HG03108 (cell line): ENCODE measurements around the gene LZTR1.

ENCODE experiments used
- ATAC-seq: cut with Tn5 transposase; IDR thresholded peaks from one replicate; pipeline ENCODE4 v1.9.1; 2021; ENCODE audit warnings: moderate library complexity; ENCODE audit not compliant: unreplicated experiment

The LZTR1 gene

DNA sequence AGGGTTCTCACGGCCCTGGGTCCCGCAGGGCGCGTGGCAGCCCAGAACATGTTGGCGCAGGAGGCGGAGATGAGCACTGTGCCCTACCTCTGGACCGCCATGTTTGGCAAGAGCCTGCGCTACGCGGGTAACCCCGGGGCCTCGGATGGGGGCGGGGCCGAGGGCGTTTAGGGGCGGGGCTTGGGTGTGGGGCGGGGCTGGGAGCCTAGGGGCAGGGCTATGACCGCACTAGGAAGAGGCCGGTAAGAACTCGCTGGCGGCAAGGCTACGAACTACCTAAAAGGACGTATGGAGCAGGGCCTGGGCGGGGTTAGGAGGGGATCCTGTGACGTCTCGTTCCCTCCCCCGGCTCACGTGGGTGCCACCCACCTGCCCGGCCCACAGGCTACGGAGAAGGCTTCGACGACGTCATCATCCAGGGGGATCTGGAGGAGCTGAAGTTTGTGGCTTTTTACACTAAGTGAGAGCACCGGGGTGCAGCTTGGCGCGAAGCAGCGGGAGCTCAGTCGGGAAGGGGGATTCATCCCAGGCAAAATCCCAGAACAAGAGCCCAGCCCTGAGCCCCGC is 2.8 kb upstream of the LZTR1 start:
- no peak for ATAC-seq

- no peak for ATAC-seq
Measured at GRCh38 chr22:20979940-20980453, 2.1 kb upstream of the LZTR1 start.

GRCh38 chr22:20980523-20980922 is 1.6 kb upstream of the LZTR1 start:
- ATAC-seq, result no peak

GRCh38 chr22:20980938-20981722 is 967 bp upstream of the LZTR1 start:
- ATAC-seq, result peak; percentile 6

- ATAC-seq, result peak; percentile 6
Measured at GRCh38 chr22:20982563-20982882, 426 bp downstream of the LZTR1 start.

DNA sequence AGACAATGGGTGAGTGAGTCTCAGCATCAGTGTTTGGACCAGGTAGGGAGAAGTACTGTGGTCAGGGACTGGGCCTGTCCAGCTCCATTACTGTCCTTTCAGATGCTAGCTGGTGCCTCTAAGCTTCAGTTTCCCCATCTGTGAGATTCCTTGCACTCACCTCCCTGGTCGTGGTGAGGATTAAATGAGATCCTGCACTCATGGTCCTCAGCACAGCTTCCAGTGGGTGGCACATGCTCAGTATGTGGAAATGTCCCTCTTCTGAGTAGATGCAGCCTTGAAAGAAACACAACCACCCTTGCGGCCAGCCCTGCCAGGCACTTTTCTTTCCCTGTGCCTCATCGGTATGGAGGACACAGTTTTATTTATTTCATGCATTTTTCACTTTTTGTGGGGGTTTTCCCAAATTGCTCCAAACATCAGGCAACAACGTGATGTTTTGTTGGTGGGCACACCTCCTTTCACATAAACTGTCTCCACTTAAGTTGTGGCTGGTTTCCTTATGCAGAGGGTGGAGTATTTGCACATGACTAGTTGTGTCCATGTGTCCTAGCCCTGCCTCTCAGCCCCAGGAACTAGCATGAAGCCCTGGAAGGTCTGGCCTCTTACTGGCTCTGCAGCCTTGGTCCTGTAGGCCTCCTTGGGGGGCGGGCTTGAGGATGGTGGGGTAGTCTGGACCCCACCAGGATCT is 1.1 kb downstream of the LZTR1 start:
- ATAC-seq, result no peak

DNA sequence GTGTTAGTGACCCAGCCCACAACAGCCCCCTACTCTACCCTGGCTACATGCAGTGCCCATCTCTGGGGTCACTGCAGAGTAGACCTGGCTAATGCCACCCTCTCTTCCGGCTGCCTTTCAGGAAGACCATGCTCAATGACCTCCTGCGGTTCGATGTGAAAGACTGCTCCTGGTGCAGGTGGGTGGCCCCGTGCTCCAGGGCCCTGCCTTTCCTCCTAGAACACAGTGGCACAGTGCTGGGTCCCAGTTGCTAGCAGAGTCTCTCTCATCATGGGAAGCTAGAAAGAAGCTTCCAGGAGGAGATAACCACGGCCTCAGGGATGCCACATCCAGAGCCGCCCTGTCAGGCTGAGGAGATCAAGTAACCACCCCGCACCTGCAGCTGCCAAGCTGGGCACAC is 3.6 kb downstream of the LZTR1 start:
- ATAC-seq, result no peak

DNA sequence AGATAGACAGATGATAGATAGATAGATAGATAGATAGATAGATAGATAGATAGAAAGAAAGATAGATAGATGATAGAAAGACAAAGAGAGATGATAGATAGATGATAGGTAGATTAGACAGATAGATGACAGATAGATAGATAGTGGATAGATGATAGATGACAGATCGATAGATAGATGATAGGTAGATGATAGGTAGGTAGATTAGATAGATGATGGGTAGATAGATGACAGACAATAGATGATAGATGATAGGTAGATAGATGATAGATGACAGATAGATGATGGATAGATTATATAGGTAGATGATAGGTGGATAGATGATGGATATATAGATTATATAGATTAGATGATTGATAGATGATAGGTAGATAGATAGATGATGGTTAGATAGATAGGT is 4.3 kb downstream of the LZTR1 start:
- ATAC-seq, result no peak

DNA sequence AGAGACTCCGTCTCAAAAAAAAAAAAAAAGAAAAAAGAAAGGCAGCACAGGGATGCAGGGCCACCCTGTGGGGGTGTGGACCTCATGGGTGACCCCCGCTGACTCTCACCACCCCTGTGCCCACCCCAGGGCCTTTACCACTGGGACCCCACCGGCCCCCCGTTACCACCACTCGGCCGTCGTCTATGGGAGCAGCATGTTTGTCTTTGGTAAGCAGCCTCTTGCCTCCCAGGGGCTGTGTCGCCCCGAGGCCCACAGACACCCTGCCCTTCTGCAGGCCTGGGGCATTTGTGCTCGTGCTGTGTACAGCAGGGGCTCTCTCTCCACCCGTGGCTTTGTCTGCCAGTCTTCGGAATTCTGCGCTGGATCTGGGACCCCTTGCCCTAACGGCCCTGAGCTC is 5.3 kb downstream of the LZTR1 start:
- ATAC-seq, result no peak

DNA sequence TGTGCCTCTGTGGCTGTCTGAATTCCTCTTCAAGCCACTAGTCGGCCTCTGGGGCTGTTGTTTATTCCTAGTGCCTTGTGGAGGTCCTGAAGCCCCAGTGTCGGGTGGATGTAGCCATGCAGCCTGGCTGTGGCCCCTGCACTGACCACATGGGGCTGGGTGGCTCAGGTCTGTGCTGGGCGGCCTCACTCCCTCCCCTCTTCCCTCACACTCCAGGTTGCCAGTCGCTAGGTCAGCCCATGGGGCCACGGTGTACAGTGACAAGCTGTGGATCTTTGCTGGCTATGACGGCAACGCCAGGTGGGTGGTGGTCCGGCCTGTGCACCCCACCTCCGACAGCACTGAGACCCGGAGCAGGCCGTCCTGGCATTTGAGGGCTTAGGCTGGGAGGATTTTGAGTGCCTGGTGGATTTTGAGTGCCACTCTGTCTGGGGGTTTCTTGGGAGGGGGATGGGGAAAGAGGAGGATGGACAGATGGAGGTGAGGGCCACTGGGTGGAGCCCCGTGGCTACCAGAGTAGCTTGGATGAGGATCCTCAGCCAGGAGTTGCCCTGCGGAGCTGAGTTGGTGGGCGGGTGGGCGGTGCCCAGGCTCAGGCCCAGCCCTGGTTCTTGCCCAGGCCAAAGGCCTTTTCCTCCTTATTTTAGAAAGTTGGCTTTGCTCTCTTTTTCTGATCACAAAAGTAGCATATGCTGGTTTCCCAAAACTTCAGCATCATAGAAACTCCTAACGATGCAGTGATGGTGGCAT is 6.7 kb downstream of the LZTR1 start:
- no peak for ATAC-seq

GRCh38 chr22:20989323-20990138 is 7.4 kb downstream of the LZTR1 start:
- no peak for ATAC-seq

- ATAC-seq, result no peak
Measured at GRCh38 chr22:20990184-20991180, 8.4 kb downstream of the LZTR1 start.

- ATAC-seq, result no peak
Measured at GRCh38 chr22:20991252-20992055, 9.4 kb downstream of the LZTR1 start.

DNA sequence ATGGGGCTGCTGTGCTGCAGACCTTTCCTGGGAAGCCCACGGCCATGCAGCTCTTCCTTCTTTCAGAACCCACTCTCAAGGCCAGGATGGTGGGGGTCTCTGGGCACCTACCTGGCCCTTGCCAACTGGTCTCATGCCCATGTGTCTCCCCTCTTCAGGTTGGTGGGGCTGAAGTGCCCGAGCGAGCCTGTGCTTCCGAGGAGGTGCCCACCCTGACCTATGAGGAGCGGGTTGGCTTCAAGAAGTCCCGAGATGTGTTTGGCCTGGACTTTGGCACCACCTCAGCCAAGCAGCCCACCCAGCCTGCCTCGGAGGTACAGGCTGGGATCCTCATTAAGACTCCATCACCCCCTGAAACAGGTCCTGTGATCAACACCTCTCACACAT is 10.0 kb downstream of the LZTR1 start:
- no peak for ATAC-seq

DNA sequence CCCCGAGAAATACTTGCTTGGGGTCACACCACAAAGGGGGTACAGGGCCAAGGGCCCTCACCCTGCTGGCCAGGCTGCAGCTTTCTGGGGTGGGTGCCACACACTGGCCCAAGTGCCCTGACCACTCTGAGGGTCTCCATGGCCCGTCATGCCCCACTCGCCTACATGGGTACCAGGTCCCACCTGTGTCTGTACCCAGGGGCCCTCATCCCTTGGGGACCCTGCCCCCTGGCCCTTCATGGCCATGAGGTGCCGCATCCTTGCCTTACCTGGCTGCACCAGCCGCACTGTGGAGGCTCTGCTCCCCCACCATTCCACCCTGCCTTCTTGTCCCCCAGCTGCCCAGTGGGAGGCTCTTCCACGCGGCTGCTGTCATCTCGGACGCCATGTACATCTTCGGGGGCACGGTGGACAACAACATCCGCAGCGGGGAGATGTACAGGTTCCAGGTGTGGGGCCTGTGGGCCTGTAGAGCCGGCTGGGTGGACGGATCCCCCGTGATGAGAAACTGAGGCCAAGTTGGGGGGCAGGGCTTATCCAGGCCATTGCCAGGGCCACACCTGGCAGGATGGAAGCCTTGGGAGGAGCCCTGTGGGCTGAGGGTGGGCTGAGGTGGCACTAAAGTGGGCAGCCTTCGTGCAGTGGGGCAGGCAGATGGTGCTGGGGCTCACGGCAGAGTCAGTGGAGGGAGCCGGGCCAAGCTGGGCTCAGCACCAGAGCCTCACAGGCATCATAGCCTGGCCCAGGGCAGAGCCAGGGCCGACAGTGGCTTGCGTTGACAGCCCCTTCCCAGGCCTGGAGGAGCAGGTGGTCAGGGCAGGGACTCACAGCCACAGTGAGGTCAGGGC is 10.6 kb downstream of the LZTR1 start:
- no peak for ATAC-seq

DNA sequence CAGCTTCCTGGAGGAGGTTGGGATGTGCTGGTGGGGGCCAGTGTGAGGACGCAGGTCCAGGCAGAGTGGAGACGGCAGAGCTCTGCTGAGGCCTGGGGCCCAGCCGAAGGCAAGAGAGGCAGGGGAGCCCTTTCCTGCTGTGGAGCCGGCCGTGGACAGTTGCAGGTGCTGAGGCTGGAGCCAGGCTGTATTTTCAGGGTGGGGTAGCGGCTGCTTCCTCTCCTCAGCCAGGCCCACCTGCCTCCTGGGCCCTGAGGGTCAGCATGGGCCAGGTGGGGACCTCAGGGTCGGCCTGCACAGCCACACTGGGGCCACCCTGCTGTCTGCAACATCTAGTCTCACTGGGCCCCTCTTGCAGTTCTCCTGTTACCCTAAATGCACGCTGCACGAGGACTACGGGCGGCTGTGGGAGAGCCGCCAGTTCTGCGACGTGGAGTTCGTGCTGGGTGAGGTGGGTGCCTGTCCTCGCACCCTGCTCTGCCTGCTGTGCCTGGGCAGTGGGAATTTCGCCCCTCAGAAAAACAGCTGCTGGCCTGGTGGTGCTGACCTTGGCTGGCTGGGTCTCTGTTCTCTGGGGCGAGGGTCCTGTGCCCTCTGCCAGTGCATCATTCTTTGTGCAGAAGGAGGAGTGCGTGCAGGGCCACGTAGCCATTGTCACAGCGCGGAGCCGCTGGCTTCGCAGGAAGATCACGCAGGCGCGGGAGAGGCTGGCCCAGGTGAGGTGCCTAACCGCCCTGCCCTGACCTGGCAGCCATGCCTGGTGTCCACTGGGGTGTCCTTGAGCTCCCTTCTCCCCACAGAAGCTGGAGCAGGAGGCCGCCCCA is 11.4 kb downstream of the LZTR1 start:
- ATAC-seq, result no peak
